ENCODE data around the gene NINJ2. TPM values are rescaled to one million over a fixed set of nuclear protein-coding genes. Genes with fewer than 3 reads are reported as not detected.

NINJ2 gene
- total and polyA plus RNA-seq, 12 donors, result 1.1 to 9.1 (median 2.0) TPM

GRCh38 chr12:543114-543451, 120.2 kb downstream of the NINJ2 start:
- peaks cover 4 to 34% of the 10 kb centered on the region in 2 donors for H3K4me1 ChIP-seq (replicated peaks in 1 of 2)
- WGBS, 4 donors, result 88 to 91% (median 89%) methylated on average over 6 to 8 of the region's 9 CpGs; no CpG with 5 or more reads in 1 of the 4 donors
- H3K36me3 ChIP-seq (replicated peaks in 1 of 2), result no peaks in the 10 kb centered on the region
- no peak for TF ChIP-seq CTCF (IDR thresholded peaks at IDR 0.05)
- H3K27me3 ChIP-seq, result no peaks in the 10 kb centered on the region
- intact Hi-C loops (cut with DNase I), result no loop called here
- DNase-seq, result no peak
- H3K9me3 ChIP-seq (replicated peaks in 1 of 3), result no peaks in the 10 kb centered on the region
- no peak overlapping the region for H3K4me3 ChIP-seq
- H3K27ac ChIP-seq, result no peak overlapping the region

GRCh38 chr12:542395-543113, 120.7 kb downstream of the NINJ2 start:
- Histone ChIP-seq H3K27me3 (no peaks in the 10 kb centered on the region), H3K9me3 (replicated peaks in 1 of 3) (no peaks in the 10 kb centered on the region), H3K4me1 (replicated peaks in 1 of 2) (peaks cover 4 to 36% of the 10 kb centered on the region in 2 donors), H3K4me3 (no peak overlapping the region), H3K36me3 (replicated peaks in 1 of 2) (no peaks in the 10 kb centered on the region), H3K27ac (peak overlapping the region in 3 of 5 donors; percentile 9 to 79 (median 70))
- TF ChIP-seq CTCF (IDR thresholded peaks at IDR 0.05) (no peak), POLR2A (IDR thresholded peaks at IDR 0.05) (no peak)
- 64 to 67% (median 65%) methylated on average over 5 to 8 of the region's 8 CpGs for WGBS, 4 donors
- intact Hi-C loops (cut with DNase I), result no loop called here
- DNase-seq, result peak in 1 of 7 donors; percentile 32

GRCh38 chr12:541676-542324, 121.4 kb downstream of the NINJ2 start:
- peaks cover 4 to 34% of the 10 kb centered on the region in 2 donors for H3K4me1 ChIP-seq (replicated peaks in 1 of 2)
- intact Hi-C loops (cut with DNase I), result no loop called here
- 53 to 65% (median 56%) methylated on average over 7 to 9 of the region's 9 CpGs for WGBS, 4 donors
- H3K4me3 ChIP-seq, result no peak overlapping the region
- H3K9me3 ChIP-seq (replicated peaks in 1 of 3), result no peaks in the 10 kb centered on the region
- TF ChIP-seq POLR2A (IDR thresholded peaks at IDR 0.05) (no peak), CTCF (IDR thresholded peaks at IDR 0.05) (peak in 2 of 6 experiments; percentile 12 to 15)
- no peaks in the 10 kb centered on the region for H3K27me3 ChIP-seq
- H3K27ac ChIP-seq, result peak overlapping the region in 3 of 5 donors; percentile 9 to 79 (median 70)
- peak in 6 of 7 donors; percentile 53 to 74 (median 68) for DNase-seq
- no peaks in the 10 kb centered on the region for H3K36me3 ChIP-seq (replicated peaks in 1 of 2)

- WGBS, 4 donors, result 93 to 95% (median 94%) methylated on average over 18 of the region's 18 CpGs
- no peak for DNase-seq
- intact Hi-C loops (cut with DNase I), result no loop called here
- Histone ChIP-seq H3K27me3 (no peaks in the 10 kb centered on the region), H3K9me3 (replicated peaks in 1 of 3) (no peaks in the 10 kb centered on the region), H3K4me3 (no peak overlapping the region), H3K36me3 (replicated peaks in 1 of 2) (no peaks in the 10 kb centered on the region), H3K27ac (no peak overlapping the region), H3K4me1 (replicated peaks in 1 of 2) (peaks cover 4 to 28% of the 10 kb centered on the region in 2 donors)
- TF ChIP-seq POLR2A (IDR thresholded peaks at IDR 0.05), result no peak
- no peak for TF ChIP-seq CTCF (IDR thresholded peaks at IDR 0.05)
Measured at GRCh38 chr12:539540-540310, 123.5 kb downstream of the NINJ2 start.
